Measurements from ENCODE around the gene GAS6.

GAS6 gene

GRCh38 chr13:113794086-113794485, 69.8 kb downstream of the GAS6 start:
- H3K36me3 ChIP-seq (ENCODE audit: control insufficient read depth, insufficient read depth, low read length): no peaks in the 10 kb centered on the region
- H3K27me3 ChIP-seq (replicated peaks; ENCODE audit: control insufficient read depth, insufficient read depth, low read length): no peaks in the 10 kb centered on the region; the same call in 1 of the 2 replicates
- no peak for TF ChIP-seq CTCF (IDR thresholded peaks at IDR 0.05; ENCODE audit: insufficient read depth, low read length, poor library complexity, severe bottlenecking)
- no peak overlapping the region for H3K4me3 ChIP-seq (replicated peaks; ENCODE audit: low read depth, low read length)
- no peak for DNase-seq (ENCODE audit: extremely low read depth, insufficient read length)

- DNase-seq (ENCODE audit: extremely low read depth, insufficient read length): no peak
- no peak for TF ChIP-seq CTCF (IDR thresholded peaks at IDR 0.05; ENCODE audit: insufficient read depth, low read length, poor library complexity, severe bottlenecking)
- Histone ChIP-seq H3K36me3 (ENCODE audit: control insufficient read depth, insufficient read depth, low read length) (no peaks in the 10 kb centered on the region), H3K4me3 (replicated peaks; ENCODE audit: low read depth, low read length) (no peak overlapping the region), H3K27me3 (replicated peaks; ENCODE audit: control insufficient read depth, insufficient read depth, low read length) (no peaks in the 10 kb centered on the region; the same call in 1 of the 2 replicates)
Measured at GRCh38 chr13:113793718-113794085, 70.2 kb downstream of the GAS6 start.

- Histone ChIP-seq H3K27me3 (replicated peaks; ENCODE audit: control insufficient read depth, insufficient read depth, low read length) (no peaks in the 10 kb centered on the region; the same call in 1 of the 2 replicates), H3K36me3 (ENCODE audit: control insufficient read depth, insufficient read depth, low read length) (no peaks in the 10 kb centered on the region), H3K4me3 (replicated peaks; ENCODE audit: low read depth, low read length) (no peak overlapping the region)
- DNase-seq (ENCODE audit: extremely low read depth, insufficient read length): no peak
- no peak for TF ChIP-seq CTCF (IDR thresholded peaks at IDR 0.05; ENCODE audit: insufficient read depth, low read length, poor library complexity, severe bottlenecking)
Measured at GRCh38 chr13:113792886-113793717, 70.8 kb downstream of the GAS6 start.

- DNase-seq (ENCODE audit: extremely low read depth, insufficient read length): no peak
- no peak overlapping the region for H3K4me3 ChIP-seq (replicated peaks; ENCODE audit: low read depth, low read length)
- no peaks in the 10 kb centered on the region; the same call in 1 of the 2 replicates for H3K27me3 ChIP-seq (replicated peaks; ENCODE audit: control insufficient read depth, insufficient read depth, low read length)
- H3K36me3 ChIP-seq (ENCODE audit: control insufficient read depth, insufficient read depth, low read length): no peaks in the 10 kb centered on the region
- TF ChIP-seq CTCF (IDR thresholded peaks at IDR 0.05; ENCODE audit: insufficient read depth, low read length, poor library complexity, severe bottlenecking): no peak
Measured at GRCh38 chr13:113792236-113792770, 71.6 kb downstream of the GAS6 start.

- no peak overlapping the region for H3K4me3 ChIP-seq (replicated peaks; ENCODE audit: low read depth, low read length)
- no peaks in the 10 kb centered on the region; the same call in 1 of the 2 replicates for H3K27me3 ChIP-seq (replicated peaks; ENCODE audit: control insufficient read depth, insufficient read depth, low read length)
- no peaks in the 10 kb centered on the region for H3K36me3 ChIP-seq (ENCODE audit: control insufficient read depth, insufficient read depth, low read length)
- no peak for TF ChIP-seq CTCF (IDR thresholded peaks at IDR 0.05; ENCODE audit: insufficient read depth, low read length, poor library complexity, severe bottlenecking)
- no peak for DNase-seq (ENCODE audit: extremely low read depth, insufficient read length)
Measured at GRCh38 chr13:113791761-113792160, 72.1 kb downstream of the GAS6 start.
